Measurements from ENCODE around the gene CAMK1D.

The CAMK1D gene

DNA sequence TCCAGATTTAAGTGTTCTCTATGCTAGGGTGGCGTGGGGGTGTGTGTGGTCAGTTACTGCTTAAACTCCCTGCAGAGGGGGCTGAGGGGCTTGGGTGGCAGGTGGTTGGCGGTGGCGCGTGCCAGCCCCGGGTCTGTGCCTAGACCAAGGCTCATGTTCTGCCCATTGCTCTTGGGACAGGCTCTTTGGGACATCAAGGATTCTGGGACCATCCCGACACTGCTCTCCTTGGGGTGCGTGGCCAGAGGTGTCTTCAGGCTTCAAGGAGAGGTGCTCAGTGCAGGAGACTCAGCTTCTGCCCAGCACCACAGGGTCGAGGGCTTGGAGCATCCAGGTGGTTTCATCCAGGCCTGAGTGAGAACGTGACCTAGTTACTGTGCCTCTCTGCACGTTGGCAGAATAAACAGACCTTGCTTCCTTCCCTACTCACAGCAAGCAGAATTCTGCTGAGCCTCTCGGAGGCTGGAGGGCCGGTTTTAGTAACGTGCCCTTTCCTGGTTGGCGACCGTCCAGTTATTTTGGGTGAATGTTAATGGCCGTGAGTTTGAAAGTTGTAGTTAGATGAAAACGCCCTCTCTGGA is 39.9 kb downstream of the CAMK1D start:
- TF ChIP-seq, protein P1, sequence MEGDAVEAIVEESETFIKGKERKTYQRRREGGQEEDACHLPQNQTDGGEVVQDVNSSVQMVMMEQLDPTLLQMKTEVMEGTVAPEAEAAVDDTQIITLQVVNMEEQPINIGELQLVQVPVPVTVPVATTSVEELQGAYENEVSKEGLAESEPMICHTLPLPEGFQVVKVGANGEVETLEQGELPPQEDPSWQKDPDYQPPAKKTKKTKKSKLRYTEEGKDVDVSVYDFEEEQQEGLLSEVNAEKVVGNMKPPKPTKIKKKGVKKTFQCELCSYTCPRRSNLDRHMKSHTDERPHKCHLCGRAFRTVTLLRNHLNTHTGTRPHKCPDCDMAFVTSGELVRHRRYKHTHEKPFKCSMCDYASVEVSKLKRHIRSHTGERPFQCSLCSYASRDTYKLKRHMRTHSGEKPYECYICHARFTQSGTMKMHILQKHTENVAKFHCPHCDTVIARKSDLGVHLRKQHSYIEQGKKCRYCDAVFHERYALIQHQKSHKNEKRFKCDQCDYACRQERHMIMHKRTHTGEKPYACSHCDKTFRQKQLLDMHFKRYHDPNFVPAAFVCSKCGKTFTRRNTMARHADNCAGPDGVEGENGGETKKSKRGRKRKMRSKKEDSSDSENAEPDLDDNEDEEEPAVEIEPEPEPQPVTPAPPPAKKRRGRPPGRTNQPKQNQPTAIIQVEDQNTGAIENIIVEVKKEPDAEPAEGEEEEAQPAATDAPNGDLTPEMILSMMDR (conservative IDR thresholded peaks at IDR 0.05): no peak
- H3K27ac ChIP-seq: peak overlapping the region; percentile 75

DNA sequence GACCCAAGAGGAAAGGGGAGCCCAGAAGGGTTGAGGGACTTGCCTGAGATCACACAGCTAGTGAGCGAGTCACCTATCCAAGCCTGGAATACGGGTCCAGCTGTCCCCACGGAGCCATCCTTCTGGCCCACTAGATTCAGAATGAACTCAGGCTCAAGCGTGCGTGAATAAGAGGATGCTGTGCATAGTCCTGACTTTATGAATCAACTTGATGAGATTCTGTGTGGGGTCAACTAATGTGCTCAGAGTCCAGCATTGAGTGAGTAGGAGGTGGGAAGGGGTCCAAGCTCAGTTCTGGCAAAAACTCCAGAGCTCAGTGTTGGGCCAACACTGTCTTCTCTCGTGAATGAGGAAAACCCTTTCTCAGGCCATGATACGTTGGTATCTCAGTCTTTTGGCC is 41.4 kb downstream of the CAMK1D start:
- no peak overlapping the region for H3K27ac ChIP-seq
- TF ChIP-seq, protein P1 (conservative IDR thresholded peaks at IDR 0.05): no peak

DNA sequence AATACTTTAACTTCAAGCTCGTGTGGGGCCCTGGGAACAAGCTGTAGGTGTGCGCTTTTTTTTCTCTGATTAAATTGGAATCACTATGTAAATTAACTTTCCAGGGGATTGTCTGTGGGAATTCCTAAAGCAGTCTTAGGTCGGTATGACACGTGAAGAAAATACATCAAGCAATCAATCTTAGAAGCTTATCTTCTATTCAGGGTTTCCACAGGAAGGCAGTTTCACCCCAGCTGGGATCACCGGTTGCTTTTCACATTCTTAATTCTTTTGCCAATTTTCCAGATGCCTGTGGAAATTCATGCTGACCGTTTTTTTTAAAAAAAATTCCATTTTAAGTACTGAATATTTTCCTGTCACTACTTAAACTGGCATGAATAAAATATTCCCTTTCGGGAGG is 41.9 kb downstream of the CAMK1D start:
- no peak overlapping the region for H3K27ac ChIP-seq
- TF ChIP-seq, protein P1 (conservative IDR thresholded peaks at IDR 0.05): no peak

DNA sequence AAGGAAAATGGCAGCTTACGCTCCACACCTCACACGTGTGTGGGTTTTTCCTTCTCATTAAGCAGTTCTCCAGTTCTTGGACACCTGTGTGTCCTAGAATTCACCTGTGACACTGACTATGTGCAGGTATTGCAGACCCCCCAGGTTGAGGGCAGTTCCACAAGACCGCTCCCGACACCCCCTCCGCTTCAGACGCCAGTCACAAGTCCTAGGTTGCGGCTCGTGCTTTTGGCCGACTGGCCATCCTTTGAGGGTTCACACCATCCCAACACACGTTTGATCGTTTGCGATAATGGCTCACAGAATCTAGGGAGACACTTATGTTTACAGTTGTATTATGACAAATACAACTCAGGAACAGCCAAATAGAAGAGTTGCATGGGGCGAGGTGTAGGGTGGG is 44.5 kb downstream of the CAMK1D start:
- TF ChIP-seq, protein P1 (conservative IDR thresholded peaks at IDR 0.05): no peak
- H3K27ac ChIP-seq: no peak overlapping the region

DNA sequence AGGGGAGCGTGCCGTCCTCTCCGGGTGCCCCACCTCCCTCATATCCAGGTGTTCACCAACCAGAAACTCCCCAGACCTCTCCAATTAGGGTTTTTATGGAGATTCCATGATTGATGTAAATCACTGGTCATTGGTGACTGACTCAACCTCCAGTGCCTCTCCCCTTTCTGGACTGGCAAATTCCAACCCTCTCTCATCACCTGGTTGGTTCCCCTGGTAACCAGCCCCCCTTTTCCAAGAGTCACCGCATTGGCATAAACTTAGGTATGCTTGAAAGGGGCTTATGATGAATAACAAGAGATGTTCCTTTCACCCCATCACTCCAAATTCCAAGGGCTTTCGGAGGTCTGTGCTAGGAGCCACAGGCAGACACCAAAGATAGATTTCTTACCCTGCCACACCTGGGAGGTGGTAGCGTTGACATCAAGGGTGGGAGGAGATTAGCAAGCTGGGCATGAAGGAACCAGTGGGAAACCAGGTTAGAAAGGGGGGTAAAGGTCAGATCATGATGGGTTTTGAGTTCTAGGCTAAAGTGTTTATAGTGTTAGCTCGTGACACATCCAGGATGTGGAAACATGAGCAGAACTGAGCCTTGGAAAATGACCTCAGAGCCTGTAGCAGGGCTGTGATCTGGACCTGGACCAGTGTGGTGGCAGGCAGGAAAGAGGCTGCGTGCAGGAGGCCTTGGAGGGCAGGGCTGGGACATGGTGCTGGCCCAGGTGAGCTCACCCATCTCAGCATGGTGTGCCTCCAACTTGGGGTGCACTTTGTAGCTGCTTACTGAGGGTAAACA is 45.1 kb downstream of the CAMK1D start:
- H3K27ac ChIP-seq: no peak overlapping the region
- TF ChIP-seq, protein P1 (conservative IDR thresholded peaks at IDR 0.05): no peak

DNA sequence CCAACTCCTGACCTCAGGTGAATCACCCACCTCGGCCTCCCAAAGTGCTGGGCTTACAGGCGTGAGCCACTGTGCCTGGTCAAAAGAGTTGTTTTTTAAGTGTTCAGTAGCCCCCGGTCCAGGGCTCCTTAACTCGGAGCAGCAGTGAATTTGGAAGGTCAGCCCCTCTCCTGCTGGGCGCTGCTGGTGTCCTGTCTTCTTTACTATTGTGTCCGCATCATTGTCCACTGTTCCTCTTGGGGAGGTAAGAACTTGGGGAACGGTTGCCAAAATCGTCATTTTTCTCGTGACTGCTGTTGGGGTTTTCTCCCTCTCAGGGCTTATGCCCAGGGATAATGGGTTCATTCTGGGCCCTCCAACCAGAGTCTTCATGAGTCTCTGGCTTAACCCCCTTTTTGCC is 46.7 kb downstream of the CAMK1D start:
- TF ChIP-seq, protein P1 (conservative IDR thresholded peaks at IDR 0.05): no peak

DNA sequence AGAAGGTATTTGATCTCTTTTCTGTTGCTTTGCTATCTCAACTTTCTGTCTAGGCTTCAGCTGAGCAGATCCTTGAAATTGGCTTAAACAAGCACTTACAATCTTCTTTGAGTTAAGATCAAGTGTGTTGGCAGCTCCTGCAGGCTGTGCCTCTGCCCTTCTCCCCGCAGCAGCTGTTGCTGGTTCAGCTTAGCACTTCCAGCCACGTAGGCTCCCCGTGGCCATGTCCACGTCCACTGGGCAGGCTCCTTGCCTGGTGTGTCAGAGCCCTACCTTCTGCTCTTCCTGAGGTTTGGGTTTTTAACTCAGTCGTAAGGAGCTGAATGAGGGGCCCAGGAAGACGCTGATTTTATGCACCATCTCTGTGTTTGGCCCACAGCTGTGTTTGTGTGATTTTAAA is 47.2 kb downstream of the CAMK1D start:
- TF ChIP-seq, protein P1 (conservative IDR thresholded peaks at IDR 0.05): no peak
- no peak overlapping the region for H3K27ac ChIP-seq

More for the DNA sequence above, 46.7 kb downstream of the CAMK1D start:
- no peak overlapping the region for H3K27ac ChIP-seq

Measured in VCaP (cell line).